Measurements from ENCODE around the gene SOD2.
"Not testable (repeated sequence)": the region's sequence is repeated elsewhere in the genome, so short reads cannot be mapped to it uniquely, and the experiment has no call there.

- not testable (repeated sequence) for TF ChIP-seq CTCF, POLR2A (IDR thresholded peaks at IDR 0.05)
Measured at GRCh38 chr6:159725208-159725607, 32.2 kb upstream of the SOD2 start.
